M059J (cell line): ENCODE measurements around the gene DAB1. TPM values are rescaled to one million over a fixed set of nuclear protein-coding genes. Genes with fewer than 3 reads are reported as not detected.

ENCODE experiments used
- DNase-seq: peaks from one replicate; pipeline ENCODE4 v3.0.0-alpha.2; 2012; ENCODE audit warnings: low read depth
- total RNA-seq: library from RNA; depleted of rRNA; stranded (reverse); fragments of >200 nt; shearing (Covaris generic); gene quantifications from 2 replicates; pipeline ENCODE4 v1.2.3, GENCODE V29; 2014

The DAB1 gene
- total RNA-seq, 1 experiment from 2014 or later: 0.47 TPM

GRCh38 chr1:57072401-57073110 is 351.3 kb downstream of the DAB1 start:
- DNase-seq: peak; percentile 6

GRCh38 chr1:57067863-57068262 is 356.0 kb downstream of the DAB1 start:
- DNase-seq: no peak

GRCh38 chr1:57066980-57067610 is 356.8 kb downstream of the DAB1 start:
- no peak for DNase-seq

- DNase-seq: no peak
These were observed 358.4 kb downstream of the DAB1 start for GRCh38 chr1:57065442-57065841.

- no peak for DNase-seq
These were observed 359.3 kb downstream of the DAB1 start for GRCh38 chr1:57064379-57065140.

- no peak for DNase-seq
These were observed 360.3 kb downstream of the DAB1 start for GRCh38 chr1:57063406-57064125.

GRCh38 chr1:57061369-57061768 is 362.5 kb downstream of the DAB1 start:
- peak; percentile 27 for DNase-seq

- DNase-seq: no peak
These were observed 363.4 kb downstream of the DAB1 start for GRCh38 chr1:57060451-57060850.

- no peak for DNase-seq
These were observed 365.0 kb downstream of the DAB1 start for GRCh38 chr1:57058652-57059501.

- no peak for DNase-seq
These were observed 375.0 kb downstream of the DAB1 start for GRCh38 chr1:57048856-57049255.

- DNase-seq: no peak
These were observed 377.4 kb downstream of the DAB1 start for GRCh38 chr1:57046462-57046861.

- no peak for DNase-seq
These were observed 382.0 kb downstream of the DAB1 start for GRCh38 chr1:57041901-57042300.

GRCh38 chr1:57040811-57041210 is 383.0 kb downstream of the DAB1 start:
- no peak for DNase-seq

GRCh38 chr1:57036641-57037579 is 386.9 kb downstream of the DAB1 start:
- no peak for DNase-seq

- no peak for DNase-seq
These were observed 389.1 kb downstream of the DAB1 start for GRCh38 chr1:57034713-57035112.

GRCh38 chr1:57033222-57034001 is 390.4 kb downstream of the DAB1 start:
- DNase-seq: no peak

GRCh38 chr1:57026624-57027354 is 397.1 kb downstream of the DAB1 start:
- DNase-seq: peak; percentile 7

GRCh38 chr1:57024855-57025254 is 399.0 kb downstream of the DAB1 start:
- no peak for DNase-seq

GRCh38 chr1:57024428-57024827 is 399.4 kb downstream of the DAB1 start:
- no peak for DNase-seq
